ENCODE data around the gene MRPL55.

The MRPL55 gene

GRCh38 chr1:228131766-228132165, 22.7 kb upstream of the MRPL55 start:
- TF ChIP-seq CSDC2 (CRISPR knock-in tag; IDR thresholded peaks at IDR 0.05) (no peak), GLIS3 (CRISPR knock-in tag; IDR thresholded peaks at IDR 0.05) (no peak)
- ATAC-seq, result no peak

- TF ChIP-seq ZFP3 (CRISPR knock-in tag; IDR thresholded peaks at IDR 0.05) (no peak), CSRNP3 (CRISPR knock-in tag; IDR thresholded peaks at IDR 0.05) (no peak), TOX (CRISPR knock-in tag; IDR thresholded peaks at IDR 0.05; ENCODE audit: borderline replicate concordance) (no peak), ZC3H10 (CRISPR knock-in tag; IDR thresholded peaks at IDR 0.05) (no peak), ISL1 (CRISPR knock-in tag; IDR thresholded peaks at IDR 0.05) (no peak), TCF4 (CRISPR knock-in tag; IDR thresholded peaks at IDR 0.05; ENCODE audit: borderline replicate concordance) (no peak), ZNF8 (CRISPR knock-in tag; IDR thresholded peaks at IDR 0.05) (no peak)
- ATAC-seq, result no peak
These were observed 16.1 kb upstream of the MRPL55 start for GRCh38 chr1:228125185-228125584.

- TF ChIP-seq ESRRG (CRISPR knock-in tag; IDR thresholded peaks at IDR 0.05), result no peak
- TF ChIP-seq PPARA (CRISPR knock-in tag; IDR thresholded peaks at IDR 0.05; ENCODE audit: borderline replicate concordance), result no peak
- TF ChIP-seq ZNF70 (CRISPR knock-in tag; IDR thresholded peaks at IDR 0.05), result no peak
- no peak for TF ChIP-seq RARB (CRISPR knock-in tag; IDR thresholded peaks at IDR 0.05)
- no peak for TF ChIP-seq SNAI2 (CRISPR knock-in tag; IDR thresholded peaks at IDR 0.05)
- no peak for TF ChIP-seq ZNF565 (CRISPR knock-in tag; conservative IDR thresholded peaks at IDR 0.05; ENCODE audit: low read depth)
- no peak for TF ChIP-seq ZC3H10 (CRISPR knock-in tag; IDR thresholded peaks at IDR 0.05)
- TF ChIP-seq TCF4 (CRISPR knock-in tag; IDR thresholded peaks at IDR 0.05; ENCODE audit: borderline replicate concordance), result no peak
- no peak for TF ChIP-seq GLIS3 (CRISPR knock-in tag; IDR thresholded peaks at IDR 0.05)
- TF ChIP-seq OSR1 (CRISPR knock-in tag; IDR thresholded peaks at IDR 0.05), result no peak
- TF ChIP-seq TOX (CRISPR knock-in tag; IDR thresholded peaks at IDR 0.05; ENCODE audit: borderline replicate concordance), result no peak
- no peak for TF ChIP-seq CSRNP3 (CRISPR knock-in tag; IDR thresholded peaks at IDR 0.05)
- TF ChIP-seq POU6F1 (CRISPR knock-in tag; IDR thresholded peaks at IDR 0.05; ENCODE audit: borderline replicate concordance, low read depth), result no peak
- no peak for TF ChIP-seq ZFP30 (CRISPR knock-in tag; IDR thresholded peaks at IDR 0.05)
- TF ChIP-seq ARNTL (CRISPR knock-in tag; IDR thresholded peaks at IDR 0.05; ENCODE audit: borderline replicate concordance, low read depth), result no peak
- TF ChIP-seq CSDC2 (CRISPR knock-in tag; IDR thresholded peaks at IDR 0.05), result no peak
- TF ChIP-seq PATZ1 (CRISPR knock-in tag; IDR thresholded peaks at IDR 0.05; ENCODE audit: borderline replicate concordance), result no peak
- no peak for TF ChIP-seq ISL1 (CRISPR knock-in tag; IDR thresholded peaks at IDR 0.05)
- no peak for TF ChIP-seq TSHZ2 (CRISPR knock-in tag; IDR thresholded peaks at IDR 0.05)
- ATAC-seq, result no peak
These were observed 14.4 kb upstream of the MRPL55 start for GRCh38 chr1:228123505-228123904.

All from SK-N-SH treated with all-trans-retinoic acid at 6 μM for 48 hours (cell line).